SW 1271 (cell line): Measurements from ENCODE around the gene VRK2.

Experiments
- DNase-seq, 2 experiments: peaks; one replicate each; lab custom pipeline; 2025; lab: John Stamatoyannopoulos, UW

The VRK2 gene

GRCh38 chr2:58046585-58047372 lies at the start of gene VRK2:
Gene VRK2 (plus strand): TSS chr2:58046806. CDS start chr2:58048832, 2,026 bp downstream.
- peak; percentile 74 to 84 for DNase-seq

- DNase-seq: no peak
Observed at GRCh38 chr2:58006256-58006951, 40.2 kb upstream of the VRK2 start.

- DNase-seq: no peak
Observed at GRCh38 chr2:58006952-58007284, 39.7 kb upstream of the VRK2 start.

- no peak for DNase-seq
Observed at GRCh38 chr2:58010599-58010998, 36.0 kb upstream of the VRK2 start.

- DNase-seq: no peak
Observed at GRCh38 chr2:58019229-58019628, 27.4 kb upstream of the VRK2 start.

GRCh38 chr2:58025150-58025933 lies 21.3 kb upstream of the VRK2 start:
- DNase-seq: no peak

GRCh38 chr2:58027029-58027428 lies 19.6 kb upstream of the VRK2 start:
- DNase-seq: no peak

- no peak for DNase-seq
Observed at GRCh38 chr2:58030771-58031170, 15.8 kb upstream of the VRK2 start.

- DNase-seq: no peak
Observed at GRCh38 chr2:58032016-58032763, 14.4 kb upstream of the VRK2 start.

GRCh38 chr2:58032764-58033080 lies 13.9 kb upstream of the VRK2 start:
- DNase-seq: no peak

GRCh38 chr2:58033530-58033929 lies 13.1 kb upstream of the VRK2 start:
- no peak for DNase-seq

- DNase-seq: no peak
Observed at GRCh38 chr2:58035352-58035751, 11.3 kb upstream of the VRK2 start.

- no peak for DNase-seq
Observed at GRCh38 chr2:58039170-58039611, 7.4 kb upstream of the VRK2 start.

- peak; percentile 19 to 83 for DNase-seq
Observed at GRCh38 chr2:58042486-58042970, 4.1 kb upstream of the VRK2 start.

GRCh38 chr2:58044145-58044544 lies 2.5 kb upstream of the VRK2 start:
- DNase-seq: no peak

GRCh38 chr2:58045580-58046334 lies 849 bp upstream of the VRK2 start:
- no peak for DNase-seq

GRCh38 chr2:58046335-58046584 lies 346 bp upstream of the VRK2 start:
- no peak for DNase-seq

GRCh38 chr2:58047373-58047935 lies 848 bp downstream of the VRK2 start:
- DNase-seq: no peak

- no peak for DNase-seq
Observed at GRCh38 chr2:58047961-58048360, 1.4 kb downstream of the VRK2 start.

- no peak for DNase-seq
Observed at GRCh38 chr2:58051445-58051844, 4.8 kb downstream of the VRK2 start.

- no peak for DNase-seq
Observed at GRCh38 chr2:58052978-58053377, 6.4 kb downstream of the VRK2 start.
